HEK293 (cell line): ENCODE results near the gene RUNX1.

Experiments used
- CTCF ChIA-PET: fragments of 350-600 bp; formaldehyde crosslinking; extraction: SDS; loops from one replicate; lab custom pipeline; 2021; ENCODE audit warnings: antibody characterized with exemption; lab: Yijun Ruan, JAX
- POLR2A ChIA-PET: fragments of 300-600 bp; formaldehyde crosslinking; extraction: SDS; loops from one replicate; lab custom pipeline; 2020; ENCODE audit warnings: antibody characterized with exemption, inconsistent platforms; lab: Yijun Ruan, JAX
- H3K27ac ChIP-seq: fragments of 200-500 bp; sonication (Bioruptor generic); 2 replicates; pipeline ENCODE4 v1.5.1; 2014; ENCODE audit warnings: low read depth, low read length, control low read depth, inconsistent platforms; ENCODE audit errors: extremely low read depth
- H3K36me3 ChIP-seq, 2 experiments: fragments of 200-500 bp in 1 of 2; sonication (Bioruptor generic) in 1 of 2; 1 replicate in 1 of 2; 2 replicates in 1 of 2; pipeline ENCODE4 v1.5.1; 2014 to 2017; ENCODE audit warnings: inconsistent platforms in 2 of 2, low read length in 2 of 2; ENCODE audit not compliant: control insufficient read depth in 2 of 2, insufficient read depth in 1 of 2
- H3K4me1 ChIP-seq: fragments of 200-500 bp; sonication (Bioruptor generic); 2 replicates; pipeline ENCODE4 v1.5.1; 2014; ENCODE audit warnings: mild to moderate bottlenecking, low read length, inconsistent platforms; ENCODE audit not compliant: control insufficient read depth, insufficient read depth
- H3K4me3 ChIP-seq: 2 replicates; pipeline ENCODE4 v1.5.1; 2011; ENCODE audit warnings: low read depth, mild to moderate bottlenecking, control low read depth, low read length, moderate library complexity
- H3K9me3 ChIP-seq: fragments of 200-500 bp; sonication (Bioruptor generic); 2 replicates; pipeline ENCODE4 v1.5.1; 2014; ENCODE audit warnings: low read depth, low read length, inconsistent platforms; ENCODE audit not compliant: control insufficient read depth, insufficient read depth
- EGR2 ChIP-seq: fragments of 450-650 bp; formaldehyde crosslinking; IDR thresholded peaks from 2 replicates; pipeline ENCODE4 v1.5.1; 2016; ENCODE audit warnings: low read depth, missing biosample characterization, missing genetic modification characterization
- KLF16 ChIP-seq: fragments of 450-650 bp; formaldehyde crosslinking; IDR thresholded peaks from 2 replicates; pipeline ENCODE4 v1.5.1; 2017; ENCODE audit warnings: missing biosample characterization, missing genetic modification characterization
- KLF8 ChIP-seq: fragments of 450-650 bp; formaldehyde crosslinking; IDR thresholded peaks from 2 replicates; pipeline ENCODE4 v1.5.1; 2016; ENCODE audit warnings: missing biosample characterization, missing genetic modification characterization
- MZF1 ChIP-seq: fragments of 450-650 bp; formaldehyde crosslinking; IDR thresholded peaks from 2 replicates; pipeline ENCODE4 v1.5.1; 2017; ENCODE audit warnings: missing biosample characterization, missing genetic modification characterization, borderline replicate concordance
- OSR2 ChIP-seq: fragments of 450-650 bp; formaldehyde crosslinking; IDR thresholded peaks from 2 replicates; pipeline ENCODE4 v1.5.1; 2016; ENCODE audit warnings: missing biosample characterization, missing genetic modification characterization
- PRDM1 ChIP-seq: fragments of 450-650 bp; formaldehyde crosslinking; IDR thresholded peaks from 2 replicates; pipeline ENCODE4; 2016; ENCODE audit warnings: missing biosample characterization, missing genetic modification characterization
- SALL2 ChIP-seq: fragments of 450-650 bp; formaldehyde crosslinking; IDR thresholded peaks from 2 replicates; pipeline ENCODE4 v1.5.0; 2017; ENCODE audit warnings: missing biosample characterization, mild to moderate bottlenecking, missing genetic modification characterization, borderline replicate concordance
- YY2 ChIP-seq: fragments of 450-650 bp; formaldehyde crosslinking; IDR thresholded peaks from 2 replicates; pipeline ENCODE4 v1.5.1; 2016; ENCODE audit warnings: missing biosample characterization, missing genetic modification characterization
- ZBTB48 ChIP-seq: fragments of 450-650 bp; formaldehyde crosslinking; IDR thresholded peaks from 2 replicates; pipeline ENCODE4 v1.5.1; 2016; ENCODE audit warnings: missing biosample characterization, missing genetic modification characterization
- ZFP41 ChIP-seq: fragments of 450-650 bp; formaldehyde crosslinking; IDR thresholded peaks from 2 replicates; pipeline ENCODE4 v1.5.1; 2016; ENCODE audit warnings: missing biosample characterization, missing genetic modification characterization, borderline replicate concordance
- ZNF155 ChIP-seq: fragments of 450-650 bp; formaldehyde crosslinking; IDR thresholded peaks from 2 replicates; pipeline ENCODE4 v1.5.1; 2016; ENCODE audit warnings: missing biosample characterization, missing genetic modification characterization
- ZNF169 ChIP-seq: fragments of 450-650 bp; formaldehyde crosslinking; IDR thresholded peaks from 2 replicates; pipeline ENCODE4 v1.5.1; 2016; ENCODE audit warnings: missing biosample characterization, missing genetic modification characterization
- ZNF221 ChIP-seq: fragments of 450-650 bp; formaldehyde crosslinking; IDR thresholded peaks from 2 replicates; pipeline ENCODE4 v1.5.1; 2017; ENCODE audit warnings: missing biosample characterization, missing genetic modification characterization, borderline replicate concordance
- ZNF26 ChIP-seq: fragments of 450-650 bp; formaldehyde crosslinking; IDR thresholded peaks from 2 replicates; pipeline ENCODE4 v1.5.1; 2016; ENCODE audit warnings: missing biosample characterization, missing genetic modification characterization
- ZNF274 ChIP-seq, 2 experiments: fragments of 200-500 bp in 1 of 2; fragments of 450-650 bp in 1 of 2; sonication (Bioruptor generic) in 1 of 2; formaldehyde crosslinking in 1 of 2; IDR thresholded peaks; 2 replicates each; pipeline versions ENCODE4 v1.5.1 to v1.6.1; 2014 to 2016; ENCODE audit warnings: borderline replicate concordance in 1 of 2, inconsistent platforms in 1 of 2, low read length in 1 of 2, missing biosample characterization in 1 of 2, missing genetic modification characterization in 1 of 2
- ZNF37A ChIP-seq: fragments of 450-650 bp; IDR thresholded peaks from 2 replicates; pipeline ENCODE4 v1.5.1; 2018; ENCODE audit warnings: missing biosample characterization, missing genetic modification characterization
- ZNF48 ChIP-seq: fragments of 450-650 bp; formaldehyde crosslinking; IDR thresholded peaks from 2 replicates; pipeline ENCODE4 v1.5.1; 2016; ENCODE audit warnings: missing biosample characterization, missing genetic modification characterization
- ZNF514 ChIP-seq: fragments of 450-650 bp; formaldehyde crosslinking; IDR thresholded peaks from 2 replicates; pipeline ENCODE4 v1.5.1; 2016; ENCODE audit warnings: missing biosample characterization, missing genetic modification characterization
- ZNF544 ChIP-seq: fragments of 450-650 bp; formaldehyde crosslinking; IDR thresholded peaks from 2 replicates; pipeline ENCODE4 v1.5.0; 2017; ENCODE audit warnings: missing biosample characterization, missing genetic modification characterization
- ZNF548 ChIP-seq: fragments of 450-650 bp; formaldehyde crosslinking; IDR thresholded peaks from 2 replicates; pipeline ENCODE4 v1.5.1; 2016; ENCODE audit warnings: missing biosample characterization, missing genetic modification characterization
- ZNF571 ChIP-seq: fragments of 450-650 bp; formaldehyde crosslinking; IDR thresholded peaks from 2 replicates; pipeline ENCODE4 v1.5.0; 2017; ENCODE audit warnings: missing biosample characterization, missing genetic modification characterization
- ZNF585B ChIP-seq: fragments of 450-650 bp; formaldehyde crosslinking; IDR thresholded peaks from 2 replicates; pipeline ENCODE4 v1.5.1; 2016; ENCODE audit warnings: missing biosample characterization, missing genetic modification characterization
- ZNF645 ChIP-seq: fragments of 450-650 bp; formaldehyde crosslinking; IDR thresholded peaks from 2 replicates; pipeline ENCODE4; 2016; ENCODE audit warnings: missing biosample characterization, missing genetic modification characterization
- ZNF670 ChIP-seq: fragments of 450-650 bp; formaldehyde crosslinking; IDR thresholded peaks from 2 replicates; pipeline ENCODE4 v1.5.1; 2016; ENCODE audit warnings: missing biosample characterization, missing genetic modification characterization, low read depth
- ZNF692 ChIP-seq: fragments of 450-650 bp; formaldehyde crosslinking; IDR thresholded peaks from 2 replicates; pipeline ENCODE4 v1.5.1; 2016; ENCODE audit warnings: missing biosample characterization, missing genetic modification characterization
- ZSCAN4 ChIP-seq: fragments of 450-650 bp; formaldehyde crosslinking; IDR thresholded peaks from 2 replicates; pipeline ENCODE4 v1.5.1; 2017; ENCODE audit warnings: missing biosample characterization, missing genetic modification characterization
- ZXDB ChIP-seq: fragments of 450-650 bp; formaldehyde crosslinking; IDR thresholded peaks from 2 replicates; pipeline ENCODE4 v1.5.1; 2016; ENCODE audit warnings: missing biosample characterization, missing genetic modification characterization

The RUNX1 gene

GRCh38 chr21:34958040-34958439 lies 91.1 kb downstream of the RUNX1 start:
- Histone ChIP-seq H3K4me3 (no peak overlapping the region), H3K4me1 (no peaks in the 10 kb centered on the region), H3K27ac (no peak overlapping the region), H3K36me3 (no peaks in the 10 kb centered on the region), H3K9me3 (no peaks in the 10 kb centered on the region)
- no peak for TF ChIP-seq ZNF169 (tag by site-specific recombination)
- TF ChIP-seq KLF8, result no peak
- TF ChIP-seq PRDM1 (tag by site-specific recombination), result no peak
- TF ChIP-seq MZF1, result no peak
- no peak for TF ChIP-seq ZNF692 (tag by site-specific recombination)
- TF ChIP-seq ZSCAN4 (tag by site-specific recombination), result no peak
- TF ChIP-seq ZNF37A, result no peak
- TF ChIP-seq ZFP41 (tag by site-specific recombination), result no peak
- no peak for TF ChIP-seq ZXDB (tag by site-specific recombination)
- TF ChIP-seq ZNF585B, result no peak
- no peak for TF ChIP-seq ZNF155
- TF ChIP-seq ZNF514 (tag by site-specific recombination), result no peak
- TF ChIP-seq ZNF48 (tag by site-specific recombination), result no peak
- TF ChIP-seq KLF16, result no peak
- no peak for TF ChIP-seq EGR2
- POLR2A ChIA-PET, result no interaction called here
- CTCF ChIA-PET, result no interaction called here

- H3K36me3 ChIP-seq, result no peaks in the 10 kb centered on the region
- ChIA-PET POLR2A (interaction anchor here (0.7 kb wide), 1 partner anchor 90 kb away, joined by 5 read pairs; no protein-coding TSS in a partner anchor), CTCF (no interaction called here)
- H3K4me3 ChIP-seq, result no peak overlapping the region
- H3K9me3 ChIP-seq, result no peaks in the 10 kb centered on the region
- no peak overlapping the region for H3K27ac ChIP-seq
- no peaks in the 10 kb centered on the region for H3K4me1 ChIP-seq
- TF ChIP-seq MZF1 (no peak), ZNF571 (tag by site-specific recombination) (no peak), SALL2 (tag by site-specific recombination) (no peak), ZBTB48 (tag by site-specific recombination) (no peak), ZNF544 (tag by site-specific recombination) (no peak), YY2 (tag by site-specific recombination) (no peak), ZNF155 (no peak), ZNF645 (tag by site-specific recombination) (no peak), ZNF221 (tag by site-specific recombination) (no peak), OSR2 (tag by site-specific recombination) (no peak), ZNF26 (tag by site-specific recombination) (no peak), ZNF548 (no peak), ZNF274 (IDR thresholded peaks at IDR 0.05; ENCODE audit: low read length) (no peak), ZNF274 (tag by site-specific recombination; IDR thresholded peaks at IDR 0.05; ENCODE audit: borderline replicate concordance) (no peak), ZNF670 (tag by site-specific recombination) (no peak)
Measured at GRCh38 chr21:34956416-34957316, 92.4 kb downstream of the RUNX1 start.
